ENCODE results near the gene GYG1.

GRCh38 chr3:149001727-149002126, 10.4 kb downstream of the GYG1 start:
- no peak for TF ChIP-seq CTCF (IDR thresholded peaks at IDR 0.05)
- TF ChIP-seq ZFX (IDR thresholded peaks at IDR 0.05; ENCODE audit: borderline replicate concordance): no peak

Data from 22Rv1 (cell line).